AG04449 (cell line): ENCODE measurements around the gene OXCT1.

Source experiments
- CTCF ChIA-PET: fragments of 350-600 bp; formaldehyde crosslinking; extraction: SDS; loops from one replicate; lab custom pipeline; 2021; ENCODE audit warnings: antibody characterized with exemption; lab: Yijun Ruan, JAX
- POLR2A ChIA-PET: fragments of 400-600, 350-600 bp; formaldehyde crosslinking; extraction: SDS; loops from one replicate; lab custom pipeline; 2020; ENCODE audit warnings: antibody characterized with exemption, inconsistent platforms; lab: Yijun Ruan, JAX
- DNase-seq: peaks from one replicate; pipeline ENCODE4 v3.0.0-alpha.2; 2010; ENCODE audit warnings: low read depth, low spot score
- H3K4me3 ChIP-seq: 2 replicates; pipeline ENCODE4 v1.5.1; 2011; ENCODE audit warnings: low read depth, mild to moderate bottlenecking, control low read depth, low read length
- TF ChIP-seq, protein P1 (sequence below): IDR thresholded peaks from one replicate; pipeline ENCODE4 v1.5.1; 2011; ENCODE audit warnings: mild to moderate bottlenecking, moderate library complexity, low read length, control low read depth, inconsistent platforms; ENCODE audit not compliant: insufficient read depth; ENCODE audit errors: missing control alignments

OXCT1 gene

DNA sequence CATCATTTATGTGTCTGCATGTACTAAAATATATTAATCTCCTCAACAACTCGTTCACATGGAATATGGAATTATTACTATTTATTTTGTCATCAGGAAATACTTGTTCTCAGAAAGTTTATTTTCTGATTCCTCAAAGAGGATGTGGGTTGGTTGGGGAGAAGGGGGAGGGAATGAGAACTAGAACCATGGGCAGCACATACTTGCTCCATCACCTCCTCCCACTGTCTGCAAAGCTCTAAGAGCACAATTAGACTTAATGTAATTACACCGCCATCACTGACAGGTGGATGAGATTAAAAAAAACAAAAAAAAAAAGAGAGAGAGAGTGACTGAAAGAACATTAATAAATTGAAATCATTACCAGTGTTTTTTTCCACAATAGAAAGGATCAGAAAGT lies 98.2 kb downstream of the OXCT1 start:
- TF ChIP-seq, protein P1, sequence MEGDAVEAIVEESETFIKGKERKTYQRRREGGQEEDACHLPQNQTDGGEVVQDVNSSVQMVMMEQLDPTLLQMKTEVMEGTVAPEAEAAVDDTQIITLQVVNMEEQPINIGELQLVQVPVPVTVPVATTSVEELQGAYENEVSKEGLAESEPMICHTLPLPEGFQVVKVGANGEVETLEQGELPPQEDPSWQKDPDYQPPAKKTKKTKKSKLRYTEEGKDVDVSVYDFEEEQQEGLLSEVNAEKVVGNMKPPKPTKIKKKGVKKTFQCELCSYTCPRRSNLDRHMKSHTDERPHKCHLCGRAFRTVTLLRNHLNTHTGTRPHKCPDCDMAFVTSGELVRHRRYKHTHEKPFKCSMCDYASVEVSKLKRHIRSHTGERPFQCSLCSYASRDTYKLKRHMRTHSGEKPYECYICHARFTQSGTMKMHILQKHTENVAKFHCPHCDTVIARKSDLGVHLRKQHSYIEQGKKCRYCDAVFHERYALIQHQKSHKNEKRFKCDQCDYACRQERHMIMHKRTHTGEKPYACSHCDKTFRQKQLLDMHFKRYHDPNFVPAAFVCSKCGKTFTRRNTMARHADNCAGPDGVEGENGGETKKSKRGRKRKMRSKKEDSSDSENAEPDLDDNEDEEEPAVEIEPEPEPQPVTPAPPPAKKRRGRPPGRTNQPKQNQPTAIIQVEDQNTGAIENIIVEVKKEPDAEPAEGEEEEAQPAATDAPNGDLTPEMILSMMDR, result no peak
- POLR2A ChIA-PET, result no interaction called here
- CTCF ChIA-PET, result no interaction called here
- DNase-seq, result no peak
- no peak overlapping the region for H3K4me3 ChIP-seq

DNA sequence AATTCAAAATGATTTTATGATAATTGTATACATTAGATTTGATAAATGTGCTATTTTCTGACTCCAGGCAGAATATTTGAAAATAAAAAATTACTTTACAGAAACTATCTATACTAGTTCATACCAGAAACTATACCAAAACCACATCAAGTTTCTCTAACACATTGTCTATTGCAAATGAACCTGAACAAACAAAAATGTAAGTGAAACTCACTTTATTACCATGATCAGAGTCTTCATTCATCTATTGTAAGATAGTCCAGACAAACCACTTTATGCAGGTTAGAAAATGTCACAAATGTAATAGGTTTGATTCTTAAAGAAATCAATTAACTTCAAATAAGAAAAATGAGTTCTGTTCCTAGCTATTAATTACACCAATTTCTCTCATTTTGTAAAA lies 99.4 kb downstream of the OXCT1 start:
- CTCF ChIA-PET, result no interaction called here
- POLR2A ChIA-PET, result no interaction called here
- H3K4me3 ChIP-seq, result no peak overlapping the region
- DNase-seq, result no peak
- TF ChIP-seq, protein P1, result no peak

DNA sequence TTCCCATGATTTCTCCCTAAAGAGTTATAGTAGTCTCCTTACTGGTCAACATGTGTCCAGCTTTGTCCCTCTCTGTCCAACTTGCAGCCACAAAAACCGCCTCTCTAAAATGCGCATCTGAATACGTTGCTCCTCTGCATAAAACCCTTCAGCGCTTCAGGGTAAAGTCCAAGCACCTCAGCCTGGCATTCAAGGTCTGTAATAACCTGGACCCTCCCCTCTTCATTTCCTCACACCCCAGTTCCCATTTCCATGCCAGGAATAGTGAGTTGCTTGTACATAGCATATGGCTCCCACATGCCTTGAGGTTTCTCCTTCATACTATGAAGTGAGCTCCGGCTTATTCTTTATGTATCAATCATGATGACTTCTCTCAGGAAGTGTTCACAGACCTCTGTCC lies 101.5 kb downstream of the OXCT1 start:
- POLR2A ChIA-PET, result no interaction called here
- DNase-seq, result no peak
- no peak overlapping the region for H3K4me3 ChIP-seq
- TF ChIP-seq, protein P1, result no peak
- CTCF ChIA-PET, result interaction anchor here (1.6 kb wide), 1 partner anchor 75 kb away, joined by 4 read pairs; no protein-coding TSS in a partner anchor

DNA sequence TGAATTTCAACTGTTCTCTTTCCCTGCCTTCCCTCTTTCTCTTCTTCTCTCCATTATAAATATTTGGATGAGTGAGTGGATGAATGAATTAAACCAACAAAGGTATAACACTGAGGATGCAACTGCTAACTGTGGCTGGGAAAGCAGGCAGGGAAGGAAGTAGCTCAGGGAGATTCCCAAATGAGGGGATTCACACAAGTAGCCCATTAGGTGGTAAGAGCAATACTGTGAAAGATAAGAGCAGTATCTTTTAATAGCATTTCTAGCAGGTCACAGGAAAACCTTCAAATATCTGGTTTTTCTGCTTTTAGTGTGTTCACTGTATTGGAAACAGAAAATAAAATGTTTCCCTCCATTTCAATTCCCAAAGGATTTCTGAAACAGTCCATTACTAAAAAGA lies 105.6 kb downstream of the OXCT1 start:
- TF ChIP-seq, protein P1, result no peak
- DNase-seq, result no peak
- ChIA-PET POLR2A (no interaction called here), CTCF (interaction anchor here (1.3 to 2.5 kb wide), 3 partner anchors 17 to 78 kb away, joined by 3 to 7 read pairs (median 4); no protein-coding TSS in a partner anchor)
- H3K4me3 ChIP-seq, result no peak overlapping the region

DNA sequence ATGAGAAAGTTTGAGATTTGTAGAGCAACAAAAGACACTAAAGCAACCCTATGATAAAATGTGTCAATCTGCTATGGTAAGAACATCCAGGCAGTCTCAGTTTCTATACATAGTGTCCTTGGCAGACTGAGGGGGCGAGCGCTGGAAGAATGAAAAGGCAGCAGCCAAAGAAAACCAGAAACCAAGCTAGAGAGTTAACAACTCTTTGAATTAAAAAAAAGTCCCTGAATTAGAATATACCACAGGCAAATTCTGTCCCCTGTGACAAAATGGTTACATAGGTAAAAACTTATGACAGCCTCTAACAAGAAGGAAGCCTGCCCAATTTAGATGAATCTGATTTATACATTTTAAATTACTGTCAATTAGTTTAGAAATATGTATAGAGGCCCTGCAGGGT lies 106.7 kb downstream of the OXCT1 start:
- TF ChIP-seq, protein P1, result no peak
- ChIA-PET CTCF (interaction anchor here (1.0 to 2.5 kb wide), 3 partner anchors 10 to 79 kb away, joined by 3 to 7 read pairs (median 4); no protein-coding TSS in a partner anchor), POLR2A (no interaction called here)
- no peak for DNase-seq
- H3K4me3 ChIP-seq, result no peak overlapping the region

DNA sequence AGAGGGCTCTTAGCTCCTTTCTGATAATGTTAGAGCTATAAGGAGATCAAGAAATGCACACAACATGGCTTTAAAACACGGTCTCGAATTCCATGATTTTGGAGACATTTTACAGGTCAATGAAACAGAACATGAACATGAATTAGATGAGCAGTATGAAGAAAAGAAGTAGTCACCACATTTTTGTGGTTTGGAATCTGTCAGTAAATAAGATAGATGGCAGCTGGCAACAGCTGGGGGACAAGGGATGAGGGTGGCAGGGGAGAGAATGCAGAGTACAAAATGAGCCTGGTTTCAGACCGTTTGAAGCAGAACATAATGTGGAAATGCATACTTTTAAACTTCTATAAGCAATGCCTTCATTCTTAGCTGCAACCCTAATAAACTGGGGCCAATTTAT lies 107.1 kb downstream of the OXCT1 start:
- TF ChIP-seq, protein P1, result no peak
- POLR2A ChIA-PET, result no interaction called here
- no peak for DNase-seq

More for the DNA sequence above, 107.1 kb downstream of the OXCT1 start:
- CTCF ChIA-PET, result interaction anchor here (1.0 to 2.5 kb wide), 2 partner anchors 9 to 80 kb away, joined by 3 to 7 read pairs; no protein-coding TSS in a partner anchor
- no peak overlapping the region for H3K4me3 ChIP-seq
